Peyer's patch (tissue), 4 donors: ENCODE measurements around the gene ZNF555.

Source experiments
- POLR2A ChIP-seq, 2 donors: fragments of 450-650 bp; IDR thresholded peaks; one replicate each; pipeline ENCODE4 v1.5.1; 2017; ENCODE audit warnings: antibody characterized with exemption in 2 of 2, mild to moderate bottlenecking in 2 of 2, moderate library complexity in 2 of 2
- TF ChIP-seq, protein P1 (sequence below), 6 experiments: fragments of 450-650 bp in 4 of 6; fragments of 200-600 bp in 2 of 6; sonication (generic) in 1 of 6; IDR thresholded peaks; one replicate each; pipeline ENCODE4 v1.5.1; 2017 to 2019; ENCODE audit warnings: antibody characterized with exemption in 6 of 6, mild to moderate bottlenecking in 3 of 6, moderate library complexity in 1 of 6

GRCh38 chr19:2865334-2866100 lies 24.2 kb downstream of the ZNF555 start:
- TF ChIP-seq, protein P1, sequence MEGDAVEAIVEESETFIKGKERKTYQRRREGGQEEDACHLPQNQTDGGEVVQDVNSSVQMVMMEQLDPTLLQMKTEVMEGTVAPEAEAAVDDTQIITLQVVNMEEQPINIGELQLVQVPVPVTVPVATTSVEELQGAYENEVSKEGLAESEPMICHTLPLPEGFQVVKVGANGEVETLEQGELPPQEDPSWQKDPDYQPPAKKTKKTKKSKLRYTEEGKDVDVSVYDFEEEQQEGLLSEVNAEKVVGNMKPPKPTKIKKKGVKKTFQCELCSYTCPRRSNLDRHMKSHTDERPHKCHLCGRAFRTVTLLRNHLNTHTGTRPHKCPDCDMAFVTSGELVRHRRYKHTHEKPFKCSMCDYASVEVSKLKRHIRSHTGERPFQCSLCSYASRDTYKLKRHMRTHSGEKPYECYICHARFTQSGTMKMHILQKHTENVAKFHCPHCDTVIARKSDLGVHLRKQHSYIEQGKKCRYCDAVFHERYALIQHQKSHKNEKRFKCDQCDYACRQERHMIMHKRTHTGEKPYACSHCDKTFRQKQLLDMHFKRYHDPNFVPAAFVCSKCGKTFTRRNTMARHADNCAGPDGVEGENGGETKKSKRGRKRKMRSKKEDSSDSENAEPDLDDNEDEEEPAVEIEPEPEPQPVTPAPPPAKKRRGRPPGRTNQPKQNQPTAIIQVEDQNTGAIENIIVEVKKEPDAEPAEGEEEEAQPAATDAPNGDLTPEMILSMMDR (IDR thresholded peaks at IDR 0.05), result no peak
- TF ChIP-seq POLR2A (IDR thresholded peaks at IDR 0.05), result no peak
